GM12865 (cell line): ENCODE measurements around the gene IQCN.

Source experiments
- DNase-seq: peaks from one replicate; pipeline ENCODE4 v3.0.0; 2010; ENCODE audit warnings: low read depth
- H3K4me3 ChIP-seq: 2 replicates; pipeline ENCODE4 v1.5.1; 2011; ENCODE audit warnings: mild to moderate bottlenecking, low read depth, low read length, control low read depth
- TF ChIP-seq, protein P1 (sequence below): IDR thresholded peaks from 2 replicates; pipeline ENCODE4 v1.5.1; 2011; ENCODE audit warnings: low read length, control low read depth, low read depth, inconsistent platforms; ENCODE audit not compliant: insufficient read depth; ENCODE audit errors: missing control alignments

The IQCN gene, protein sequence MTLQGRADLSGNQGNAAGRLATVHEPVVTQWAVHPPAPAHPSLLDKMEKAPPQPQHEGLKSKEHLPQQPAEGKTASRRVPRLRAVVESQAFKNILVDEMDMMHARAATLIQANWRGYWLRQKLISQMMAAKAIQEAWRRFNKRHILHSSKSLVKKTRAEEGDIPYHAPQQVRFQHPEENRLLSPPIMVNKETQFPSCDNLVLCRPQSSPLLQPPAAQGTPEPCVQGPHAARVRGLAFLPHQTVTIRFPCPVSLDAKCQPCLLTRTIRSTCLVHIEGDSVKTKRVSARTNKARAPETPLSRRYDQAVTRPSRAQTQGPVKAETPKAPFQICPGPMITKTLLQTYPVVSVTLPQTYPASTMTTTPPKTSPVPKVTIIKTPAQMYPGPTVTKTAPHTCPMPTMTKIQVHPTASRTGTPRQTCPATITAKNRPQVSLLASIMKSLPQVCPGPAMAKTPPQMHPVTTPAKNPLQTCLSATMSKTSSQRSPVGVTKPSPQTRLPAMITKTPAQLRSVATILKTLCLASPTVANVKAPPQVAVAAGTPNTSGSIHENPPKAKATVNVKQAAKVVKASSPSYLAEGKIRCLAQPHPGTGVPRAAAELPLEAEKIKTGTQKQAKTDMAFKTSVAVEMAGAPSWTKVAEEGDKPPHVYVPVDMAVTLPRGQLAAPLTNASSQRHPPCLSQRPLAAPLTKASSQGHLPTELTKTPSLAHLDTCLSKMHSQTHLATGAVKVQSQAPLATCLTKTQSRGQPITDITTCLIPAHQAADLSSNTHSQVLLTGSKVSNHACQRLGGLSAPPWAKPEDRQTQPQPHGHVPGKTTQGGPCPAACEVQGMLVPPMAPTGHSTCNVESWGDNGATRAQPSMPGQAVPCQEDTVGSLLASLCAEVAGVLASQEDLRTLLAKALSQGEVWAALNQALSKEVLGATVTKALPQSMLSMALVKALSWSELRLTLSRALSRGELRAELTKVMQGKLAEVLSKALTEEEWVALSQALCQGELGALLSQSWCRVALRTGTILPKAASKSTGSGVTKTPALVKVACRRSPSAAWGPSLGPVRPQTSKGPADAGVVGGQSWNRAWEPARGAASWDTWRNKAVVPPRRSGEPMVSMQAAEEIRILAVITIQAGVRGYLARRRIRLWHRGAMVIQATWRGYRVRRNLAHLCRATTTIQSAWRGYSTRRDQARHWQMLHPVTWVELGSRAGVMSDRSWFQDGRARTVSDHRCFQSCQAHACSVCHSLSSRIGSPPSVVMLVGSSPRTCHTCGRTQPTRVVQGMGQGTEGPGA (N-terminal part only)

GRCh38 chr19:18274219-18274780 is at the start of gene IQCN:
Gene IQCN, minus strand, starts transcription at chr19:18274452. Its CDS starts 4,974 bp downstream, at chr19:18269478.
- no peak within 1 kb of the TSS for H3K4me3 ChIP-seq
- TF ChIP-seq, protein P1, sequence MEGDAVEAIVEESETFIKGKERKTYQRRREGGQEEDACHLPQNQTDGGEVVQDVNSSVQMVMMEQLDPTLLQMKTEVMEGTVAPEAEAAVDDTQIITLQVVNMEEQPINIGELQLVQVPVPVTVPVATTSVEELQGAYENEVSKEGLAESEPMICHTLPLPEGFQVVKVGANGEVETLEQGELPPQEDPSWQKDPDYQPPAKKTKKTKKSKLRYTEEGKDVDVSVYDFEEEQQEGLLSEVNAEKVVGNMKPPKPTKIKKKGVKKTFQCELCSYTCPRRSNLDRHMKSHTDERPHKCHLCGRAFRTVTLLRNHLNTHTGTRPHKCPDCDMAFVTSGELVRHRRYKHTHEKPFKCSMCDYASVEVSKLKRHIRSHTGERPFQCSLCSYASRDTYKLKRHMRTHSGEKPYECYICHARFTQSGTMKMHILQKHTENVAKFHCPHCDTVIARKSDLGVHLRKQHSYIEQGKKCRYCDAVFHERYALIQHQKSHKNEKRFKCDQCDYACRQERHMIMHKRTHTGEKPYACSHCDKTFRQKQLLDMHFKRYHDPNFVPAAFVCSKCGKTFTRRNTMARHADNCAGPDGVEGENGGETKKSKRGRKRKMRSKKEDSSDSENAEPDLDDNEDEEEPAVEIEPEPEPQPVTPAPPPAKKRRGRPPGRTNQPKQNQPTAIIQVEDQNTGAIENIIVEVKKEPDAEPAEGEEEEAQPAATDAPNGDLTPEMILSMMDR = no peak
- no peak for DNase-seq

DNA sequence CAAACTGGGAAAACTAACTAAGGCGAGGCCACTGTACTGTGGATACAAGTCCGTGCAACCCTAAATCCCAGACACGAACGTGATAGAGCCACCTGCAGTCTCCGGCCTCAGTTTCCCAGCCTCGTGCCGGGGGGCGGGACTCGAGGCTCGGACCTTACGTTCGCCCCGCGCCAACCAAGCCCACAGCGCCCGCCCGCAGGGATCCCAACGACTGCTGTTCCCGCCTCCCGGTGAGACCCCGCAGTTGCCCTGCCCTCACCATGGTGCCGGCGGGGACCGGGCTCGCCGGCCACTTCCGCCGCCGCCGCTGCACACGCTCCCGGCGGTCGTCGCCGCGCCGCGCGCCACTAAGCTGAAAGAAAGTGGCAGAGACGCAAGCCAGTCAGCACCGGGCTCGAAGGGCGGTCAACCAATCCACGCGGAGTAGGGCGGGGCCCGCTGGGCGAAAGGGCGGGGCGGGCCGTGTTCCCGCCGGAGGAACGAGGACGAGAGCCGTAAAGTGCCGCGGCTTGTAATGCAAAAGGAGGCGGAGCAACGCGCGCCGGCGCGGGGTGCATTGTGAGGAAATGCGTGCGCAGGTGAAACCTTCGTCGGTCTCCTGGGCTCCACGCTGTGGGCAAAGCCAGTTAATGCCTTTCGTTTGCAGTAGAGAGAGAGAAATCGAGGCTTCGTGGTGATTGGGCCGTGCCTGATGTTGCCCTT is 48.7 kb upstream of the IQCN start, which contains the start of gene LSM4:
LSM4 (minus strand) TSS at position 318 of the 702 bp plus-strand sequence; CDS start at position 262, 56 bp downstream.
- TF ChIP-seq, protein P1 = peak; percentile 38
- peak; percentile 99 for DNase-seq
- peak within 1 kb of the TSS; percentile 82 for H3K4me3 ChIP-seq

- peak; percentile 79 for DNase-seq
- H3K4me3 ChIP-seq = peak overlapping the region; percentile 82
- TF ChIP-seq, protein P1 = peak; percentile 19
These were observed 48.1 kb upstream of the IQCN start for GRCh38 chr19:18322318-18322758.

DNA sequence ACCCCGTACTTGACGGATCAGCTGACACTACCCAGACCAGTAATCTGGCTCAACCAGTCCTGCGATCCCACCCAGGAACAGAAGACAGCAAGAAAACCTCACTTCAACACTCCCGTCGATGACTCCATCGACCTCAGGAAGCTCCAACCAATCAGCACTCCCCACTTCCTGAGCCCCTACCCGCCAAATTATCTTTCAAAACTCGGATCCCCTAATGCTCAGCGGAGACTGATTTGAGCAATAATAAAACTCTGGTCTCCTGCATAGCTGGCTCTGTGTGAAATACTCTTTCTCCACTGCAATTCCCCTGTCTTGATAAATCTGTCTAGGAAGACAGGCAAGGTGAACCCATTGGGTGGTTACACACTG is 47.5 kb upstream of the IQCN start:
- peak; percentile 68 for DNase-seq
- TF ChIP-seq, protein P1 = no peak
- peak overlapping the region; percentile 82 for H3K4me3 ChIP-seq

DNA sequence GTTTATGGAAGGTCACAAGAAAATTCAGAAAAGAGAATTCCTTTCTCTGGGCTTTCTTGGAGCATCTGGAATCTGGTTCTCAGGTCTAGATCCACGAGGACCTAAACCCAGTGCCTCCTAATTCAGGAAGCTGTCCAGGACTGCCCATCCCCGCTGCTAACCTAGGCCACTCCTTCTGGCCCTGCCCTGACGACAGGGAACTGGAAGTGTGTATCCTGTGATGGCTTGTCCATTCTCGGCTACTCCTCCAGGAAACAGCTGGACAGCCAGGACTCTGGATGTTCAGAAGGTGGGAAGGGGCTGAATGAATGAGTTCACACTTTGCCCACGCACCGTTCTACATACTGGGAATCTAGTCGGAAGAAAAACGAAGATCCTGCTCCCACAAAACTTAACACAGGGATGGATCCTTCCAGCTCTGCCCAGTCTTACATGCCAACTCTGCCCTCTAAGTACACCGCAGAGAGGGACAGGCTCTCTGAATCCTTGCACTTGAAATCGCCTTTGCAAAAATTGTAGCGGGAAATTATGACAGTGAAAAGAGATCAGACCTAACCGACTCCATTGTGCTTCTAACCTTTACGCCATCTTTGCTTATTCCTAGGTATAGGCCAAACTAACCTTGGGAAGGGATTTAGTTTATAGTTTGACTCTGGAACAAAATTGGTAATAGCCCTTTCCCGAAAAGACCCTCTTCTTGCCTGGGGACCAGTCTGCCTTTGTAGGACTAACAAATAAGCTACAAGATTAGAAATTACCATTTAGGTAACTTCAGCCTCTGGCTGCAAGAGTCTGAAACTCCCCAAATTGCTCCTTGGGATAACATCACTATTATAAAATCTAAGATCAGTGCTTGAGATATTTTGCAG is 46.8 kb upstream of the IQCN start:
- TF ChIP-seq, protein P1 = no peak
- peak overlapping the region; percentile 82 for H3K4me3 ChIP-seq

More for the DNA sequence above, 46.8 kb upstream of the IQCN start:
- DNase-seq = no peak
